ENCODE measurements around the gene SEBOX.

SEBOX gene

DNA sequence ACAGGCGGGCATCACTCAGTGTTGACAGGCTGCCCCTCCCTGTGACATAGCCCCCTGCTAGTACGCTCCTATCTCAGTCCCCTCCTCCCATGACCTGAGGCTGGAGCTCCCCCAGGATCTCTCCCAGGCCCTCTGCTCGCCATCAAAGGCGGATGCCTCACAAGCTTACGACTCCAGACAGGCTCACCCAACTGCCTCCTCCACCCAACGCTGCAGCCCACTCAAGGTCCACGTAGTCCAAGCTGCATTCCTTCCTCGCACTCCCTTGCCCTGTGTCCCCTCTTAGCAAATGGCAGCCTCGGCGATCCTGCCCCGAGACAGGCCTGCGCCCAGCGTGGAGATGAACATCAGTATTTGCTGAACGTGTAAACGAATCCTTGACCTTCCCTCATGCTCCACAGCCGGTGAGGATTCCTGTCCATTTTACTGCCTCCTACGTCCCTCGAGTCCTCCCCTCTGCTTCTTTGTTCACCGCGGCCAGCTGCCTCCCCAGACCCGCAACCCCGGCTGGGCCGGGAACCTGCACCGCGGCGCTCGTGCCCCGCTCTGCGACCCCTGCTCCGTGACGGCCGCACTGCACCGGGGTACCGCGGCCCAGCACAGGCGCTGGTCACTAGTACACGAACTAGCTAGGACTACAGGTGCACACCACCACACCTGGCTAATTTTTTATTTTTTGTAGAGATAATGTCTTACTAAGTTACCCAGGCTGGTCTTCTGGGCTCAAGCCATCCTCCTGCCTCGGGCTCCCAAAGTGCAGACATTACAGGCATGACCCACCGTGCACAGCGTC, 46.8 kb downstream of the SEBOX start:
- DNase-seq = no peak

DNA sequence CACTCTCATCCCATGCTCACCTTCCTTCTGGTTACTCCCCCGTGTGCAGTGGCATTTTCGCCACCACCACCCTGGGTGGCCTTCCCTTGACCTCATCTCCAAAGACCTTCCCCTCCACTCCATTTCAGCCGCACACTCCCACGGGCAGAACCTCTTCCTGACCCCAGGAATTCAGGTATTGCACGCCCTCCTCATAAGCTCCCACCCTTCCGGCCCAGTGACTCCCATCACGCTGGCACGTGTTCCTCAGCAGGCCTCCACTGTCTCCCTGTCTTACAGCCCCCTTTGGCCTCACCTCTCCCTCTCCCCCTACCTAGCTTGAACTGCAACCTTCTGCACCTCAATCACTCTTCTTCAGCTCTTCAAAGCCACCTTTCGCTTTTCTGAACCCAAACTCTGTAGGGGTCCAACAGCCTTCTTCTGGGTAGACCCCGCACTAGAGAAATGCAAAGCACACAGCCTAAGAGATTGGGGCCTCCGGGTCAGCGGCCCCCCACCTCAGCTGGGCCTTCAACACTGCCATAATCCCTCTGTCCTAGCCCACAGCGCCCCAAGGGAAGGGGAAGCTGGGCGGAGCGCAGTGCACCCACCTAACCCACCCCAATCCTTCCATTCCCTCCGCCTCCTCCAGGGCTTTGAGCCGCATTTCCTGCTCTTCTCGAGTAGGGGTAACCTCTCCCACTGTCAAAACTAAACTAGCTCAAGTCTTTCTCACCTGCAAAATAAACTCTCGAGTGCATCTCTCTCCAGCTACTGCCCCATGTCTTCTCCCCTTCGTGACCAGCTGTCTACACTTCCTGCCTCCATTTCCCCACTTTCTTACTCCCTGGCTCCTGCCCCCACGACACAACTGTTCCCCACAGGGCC, 47.7 kb downstream of the SEBOX start:
- DNase-seq = no peak

DNA sequence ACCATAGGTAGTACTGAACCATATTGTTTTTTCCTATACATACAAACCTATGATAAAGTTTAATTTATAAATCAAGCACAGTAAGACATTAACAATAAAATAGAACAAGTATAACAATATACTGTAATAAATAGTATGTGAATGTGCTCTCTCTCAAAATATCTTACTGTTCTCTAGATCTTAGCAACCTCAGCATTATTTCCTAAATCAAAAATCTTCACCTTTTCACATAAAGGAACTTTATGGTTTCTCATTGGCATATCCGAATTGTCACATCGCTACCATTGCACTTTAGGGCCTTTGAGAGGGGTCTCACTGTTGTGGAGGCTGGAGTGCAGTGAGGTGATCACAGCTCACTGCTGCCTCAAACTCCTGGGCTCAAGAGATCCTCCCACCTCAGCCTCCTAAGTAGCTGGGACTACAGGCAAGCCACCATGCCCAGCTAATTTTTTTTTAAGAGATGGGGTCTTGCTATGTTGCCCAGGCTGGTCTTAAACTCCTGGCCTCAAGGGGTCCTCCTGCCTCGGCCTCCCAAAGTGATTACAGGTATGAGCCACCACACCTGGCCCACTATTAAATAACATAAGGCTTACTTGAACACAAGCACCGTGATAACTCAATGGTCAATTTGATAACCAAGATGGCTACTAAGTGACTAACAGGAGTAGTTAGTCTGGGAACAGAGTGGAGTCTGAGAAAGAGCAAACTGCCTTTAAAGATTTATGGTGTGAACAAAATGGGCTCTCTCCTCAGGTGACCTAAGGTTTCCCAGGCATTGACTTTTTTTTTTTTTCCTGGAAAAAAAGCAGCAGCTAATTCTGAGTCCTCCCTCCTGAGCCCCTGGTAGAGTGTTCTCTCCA, 48.9 kb downstream of the SEBOX start:
- DNase-seq = no peak

DNA sequence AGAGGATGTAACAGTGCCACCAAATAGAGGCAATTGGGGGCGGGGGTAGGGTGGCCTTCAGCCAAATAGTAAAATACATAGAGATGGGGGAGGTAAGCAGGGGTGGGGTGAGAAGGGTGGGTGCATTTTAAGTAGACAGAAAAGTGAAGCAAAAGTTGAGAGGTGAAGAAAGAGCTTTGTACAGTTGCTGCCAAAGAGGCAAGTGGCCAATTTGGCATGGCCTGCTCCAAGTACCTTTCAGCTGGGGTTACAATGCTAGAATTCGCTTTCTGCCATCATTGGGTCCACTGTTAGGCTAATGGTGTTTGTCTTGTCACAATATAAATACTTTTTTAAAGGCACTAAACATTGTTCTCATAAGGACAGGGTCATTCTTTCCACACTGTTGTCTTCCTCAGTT, 51.2 kb downstream of the SEBOX start:
- DNase-seq = no peak
